ENCODE data around the gene MICAL2. TPM values are rescaled to one million over a fixed set of nuclear protein-coding genes. Genes with fewer than 3 reads are reported as not detected.

MICAL2 gene
- total and polyA plus RNA-seq, 2 of the 8 experiments (the other 6 are each of a cell fraction or from before 2014, with no cell fraction given) = 1.3 to 4.1 TPM

DNA sequence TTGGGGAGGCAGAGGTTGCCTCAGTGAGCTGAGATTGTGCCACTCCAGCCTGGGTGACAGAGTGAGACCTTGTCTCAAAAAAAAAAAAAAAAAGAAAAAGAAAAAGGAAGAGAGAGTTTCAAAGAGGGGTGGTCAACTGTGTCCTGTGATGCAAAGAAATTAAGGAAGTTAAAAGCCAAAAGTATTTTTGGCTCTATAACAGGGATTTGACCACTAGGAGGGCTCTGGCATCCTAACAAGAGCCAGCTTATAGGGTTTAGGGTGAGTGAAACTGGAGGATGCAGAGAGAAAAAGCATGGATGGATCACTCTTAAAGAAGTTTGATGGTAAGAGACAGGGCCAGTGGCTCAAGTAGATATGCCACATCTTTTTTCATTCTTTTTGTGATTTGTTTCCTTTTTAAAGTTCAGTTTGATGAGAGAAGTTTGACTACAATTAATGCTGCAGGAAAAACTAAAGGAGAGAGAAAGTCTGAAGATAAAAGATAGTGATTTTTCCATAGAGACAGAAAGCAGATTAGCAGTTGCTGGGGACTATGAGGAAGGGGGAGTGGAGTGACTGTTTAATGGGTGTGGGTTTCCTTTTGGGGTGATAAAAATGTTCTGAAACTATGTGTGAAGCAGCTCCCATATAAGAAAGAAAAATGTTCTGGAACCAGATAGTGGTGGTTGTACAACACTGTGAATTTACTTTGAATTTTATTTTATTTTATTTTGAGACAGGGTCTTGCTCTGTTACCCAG is 11.1 kb upstream of the MICAL2 start:
- Histone ChIP-seq H4K5ac (ENCODE audit: insufficient read length, low read depth, low read length) (no peak overlapping the region), H4K91ac (replicated peaks; ENCODE audit: insufficient read length, low read length) (no peak overlapping the region), H4K8ac (ENCODE audit: extremely low read depth, insufficient read depth, low read length) (no peak overlapping the region), H4K20me1 (replicated peaks in 1 of 2; ENCODE audit: control insufficient read depth in 1 of 2, insufficient read depth in 2 of 2, low read length in 2 of 2) (no peaks in the 10 kb centered on the region), H3K79me2 (ENCODE audit: control insufficient read depth in 1 of 2, insufficient read depth in 2 of 2, low read length in 2 of 2) (no peaks in the 10 kb centered on the region), H3K36me3 (ENCODE audit: control insufficient read depth in 2 of 4, insufficient read depth in 4 of 4, low read length in 3 of 4) (no peaks in the 10 kb centered on the region), H3K14ac (ENCODE audit: insufficient read length) (no peak overlapping the region), H3K4me1 (replicated peaks in 1 of 4; ENCODE audit: control insufficient read depth in 3 of 4, insufficient read depth in 4 of 4, low read length in 3 of 4) (peaks cover 3 to 13% (median 9%) of the 10 kb centered on the region in 4 experiments), H3K18ac (ENCODE audit: extremely low read depth, low read length) (no peak overlapping the region), H3K4me3 (ENCODE audit: extremely low read depth in 1 of 4, insufficient read depth in 2 of 4, low read depth in 3 of 4, low read length in 4 of 4) (no peak overlapping the region), H2AFZ (ENCODE audit: low read length) (no peak overlapping the region), H2BK20ac (ENCODE audit: low read length) (no peak overlapping the region), H3K79me1 (ENCODE audit: low read depth, low read length) (no peaks in the 10 kb centered on the region), H3K4me2 (ENCODE audit: insufficient read depth in 1 of 2, low read depth in 2 of 2, low read length in 2 of 2) (no peak overlapping the region), H2BK120ac (replicated peaks; ENCODE audit: low read depth, low read length) (no peak overlapping the region), H2AK5ac (ENCODE audit: low read depth, low read length) (no peak overlapping the region), H3K27me3 (replicated peaks in 1 of 4; ENCODE audit: control insufficient read depth in 3 of 4, extremely low read depth in 1 of 4, insufficient read depth in 3 of 4, low read length in 3 of 4) (no peaks in the 10 kb centered on the region; a peak in 2 of 7 replicates), H3K23ac (ENCODE audit: insufficient read length) (no peak overlapping the region), H3K9me3 (ENCODE audit: insufficient read depth in 2 of 2, low read depth in 1 of 2, low read length in 1 of 2) (no peaks in the 10 kb centered on the region), H2BK5ac (ENCODE audit: low read depth, low read length) (no peak overlapping the region), H3K23me2 (ENCODE audit: low read depth, low read length) (no peaks in the 10 kb centered on the region), H3K56ac (replicated peaks; ENCODE audit: insufficient read length, low read depth, low read length) (no peak overlapping the region), H2BK15ac (ENCODE audit: low read length) (no peak overlapping the region), H3K4ac (replicated peaks; ENCODE audit: insufficient read length, low read depth, low read length) (no peak overlapping the region), H2BK12ac (ENCODE audit: low read depth, low read length) (no peak overlapping the region), H3K9ac (replicated peaks in 1 of 4; ENCODE audit: extremely low read depth in 1 of 4, low read depth in 3 of 4, low read length in 3 of 4) (no peak overlapping the region), H3K27ac (ENCODE audit: low read depth, low read length) (no peak overlapping the region)
- DNase-seq (ENCODE audit: low read depth in 1 of 2, low spot score in 2 of 2) (no peak), FAIRE-seq (no peak)
- CTCF ChIA-PET (ENCODE audit: partially characterized antibody) = interaction anchor here (0.8 to 2.3 kb wide), 12 partner anchors 10 to 1286 kb away, joined by 3 to 11 read pairs (median 5); partner anchors contain the start of gene MICAL2
- TF ChIP-seq RAD21 (IDR thresholded peaks at IDR 0.05 in 1 of 2, conservative IDR thresholded peaks at IDR 0.05 in 1 of 2; ENCODE audit: low read depth in 2 of 2, low read length in 2 of 2) (0 out of 4 replicates have a peak, but pooled peaks of 1 of the 2 experiments have one; percentile 12), SIX5 (IDR thresholded peaks at IDR 0.05; ENCODE audit: low read depth, low read length) (no peak), TAF1 (IDR thresholded peaks at IDR 0.05; ENCODE audit: low read depth, low read length) (no peak), HDAC2 (IDR thresholded peaks at IDR 0.05; ENCODE audit: borderline replicate concordance in 1 of 2, low read depth in 2 of 2, low read length in 2 of 2) (no peak), JUN (IDR thresholded peaks at IDR 0.05; ENCODE audit: low read depth, low read length) (no peak), FOSL1 (IDR thresholded peaks at IDR 0.05; ENCODE audit: insufficient read depth, low read depth, low read length) (no peak), EZH2 (IDR thresholded peaks at IDR 0.05; ENCODE audit: low read depth, low read length, severe bottlenecking) (no peak), CTBP2 (IDR thresholded peaks at IDR 0.05; ENCODE audit: borderline replicate concordance, insufficient read depth, insufficient read length, low read length) (no peak)
- TF ChIP-seq, protein P1, sequence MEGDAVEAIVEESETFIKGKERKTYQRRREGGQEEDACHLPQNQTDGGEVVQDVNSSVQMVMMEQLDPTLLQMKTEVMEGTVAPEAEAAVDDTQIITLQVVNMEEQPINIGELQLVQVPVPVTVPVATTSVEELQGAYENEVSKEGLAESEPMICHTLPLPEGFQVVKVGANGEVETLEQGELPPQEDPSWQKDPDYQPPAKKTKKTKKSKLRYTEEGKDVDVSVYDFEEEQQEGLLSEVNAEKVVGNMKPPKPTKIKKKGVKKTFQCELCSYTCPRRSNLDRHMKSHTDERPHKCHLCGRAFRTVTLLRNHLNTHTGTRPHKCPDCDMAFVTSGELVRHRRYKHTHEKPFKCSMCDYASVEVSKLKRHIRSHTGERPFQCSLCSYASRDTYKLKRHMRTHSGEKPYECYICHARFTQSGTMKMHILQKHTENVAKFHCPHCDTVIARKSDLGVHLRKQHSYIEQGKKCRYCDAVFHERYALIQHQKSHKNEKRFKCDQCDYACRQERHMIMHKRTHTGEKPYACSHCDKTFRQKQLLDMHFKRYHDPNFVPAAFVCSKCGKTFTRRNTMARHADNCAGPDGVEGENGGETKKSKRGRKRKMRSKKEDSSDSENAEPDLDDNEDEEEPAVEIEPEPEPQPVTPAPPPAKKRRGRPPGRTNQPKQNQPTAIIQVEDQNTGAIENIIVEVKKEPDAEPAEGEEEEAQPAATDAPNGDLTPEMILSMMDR (IDR thresholded peaks at IDR 0.05; ENCODE audit: control extremely low read depth in 1 of 3, insufficient read depth in 1 of 3, low read depth in 1 of 3, low read length in 3 of 3) = peak in 1 of 3 experiments; percentile 10; a peak in 1 of 4 replicates
- POLR2A ChIA-PET (ENCODE audit: partially characterized antibody) = no interaction called here

Measured in H1 (cell line).